HepG2 (cell line): ENCODE measurements around the gene MAP3K20. TPM values are rescaled to one million over a fixed set of nuclear protein-coding genes. Genes with fewer than 3 reads are reported as not detected.

Experiments used
- ATAC-seq: fragments of 200-7000 bp; cut with Tn5 transposase; 3 replicates; pipeline ENCODE4 v1.9.1; 2020; ENCODE audit warnings: mild to moderate bottlenecking, moderate library complexity
- BruUV-seq: library from RNA; stranded (reverse); fragments of 400-500 nt; replicated peaks from 2 replicates; lab custom pipeline; 2021; lab: Mats Ljungman, UMichigan
- CTCF ChIA-PET: fragments of 300-600 bp; formaldehyde crosslinking; extraction: SDS; loops from one replicate; lab custom pipeline; 2021; ENCODE audit warnings: low total read pairs, inconsistent platforms, low intra/inter-chr PET ratio; lab: Yijun Ruan, JAX
- POLR2A ChIA-PET: fragments of 350-600 bp; sonication (Branson Sonifier 250); formaldehyde crosslinking; loops from one replicate; lab custom pipeline; 2020; ENCODE audit warnings: antibody characterized with exemption, inconsistent platforms; lab: Yijun Ruan, JAX
- DNase-seq: peaks from one replicate; pipeline ENCODE4 v3.0.0-alpha.2; 2015; ENCODE audit warnings: low spot score
- FAIRE-seq: peaks from 3 replicates; lab custom pipeline; 2011; peaks lifted over from hg19 to GRCh38; lab: Jason Lieb, UNC
- H2AFZ ChIP-seq: one replicate; pipeline ENCODE4 v1.6.1; 2011; ENCODE audit warnings: low read length, inconsistent platforms
- H3K27ac ChIP-seq: fragments of 300-600 bp; 3 replicates; pipeline ENCODE4 v1.8.0; 2011; ENCODE audit warnings: mixed run types, mild to moderate bottlenecking, mixed read lengths, low read length, inconsistent platforms; ENCODE audit not compliant: insufficient read depth; ENCODE audit errors: extremely low read length
- H3K27me3 ChIP-seq, 2 experiments: fragments of 200-600 bp in 1 of 2; 2 replicates in 1 of 2; 3 replicates in 1 of 2; pipeline versions ENCODE4 v1.6.0 to v1.8.0; 2011; ENCODE audit warnings: low read length in 2 of 2, mild to moderate bottlenecking in 2 of 2, moderate library complexity in 2 of 2, inconsistent platforms in 1 of 2; ENCODE audit not compliant: insufficient read depth in 2 of 2, control insufficient read depth in 1 of 2
- H3K36me3 ChIP-seq, 2 experiments: fragments of 200-600 bp in 1 of 2; replicated peaks in 1 of 2; 2 replicates in 1 of 2; 3 replicates in 1 of 2; pipeline versions ENCODE4 v1.5.1 to v1.8.0; 2011; ENCODE audit warnings: low read length in 2 of 2, inconsistent platforms in 1 of 2; ENCODE audit not compliant: insufficient read depth in 2 of 2, control insufficient read depth in 1 of 2
- H3K4me1 ChIP-seq: 2 replicates; pipeline ENCODE4 v1.5.1; 2012; ENCODE audit warnings: low read length, inconsistent platforms; ENCODE audit not compliant: insufficient read depth
- H3K4me2 ChIP-seq: 2 replicates; pipeline ENCODE4 v1.6.0; 2011; ENCODE audit warnings: low read depth, low read length, inconsistent platforms
- H3K4me3 ChIP-seq, 3 experiments: fragments of 200-600 bp in 1 of 3; sonication (generic), shearing (Covaris generic) in 1 of 3; replicated peaks in 1 of 3; 2 replicates each; pipeline ENCODE4 v1.5.1; 2011 to 2016; ENCODE audit warnings: low read length in 3 of 3, inconsistent platforms in 2 of 3, low read depth in 2 of 3, mild to moderate bottlenecking in 2 of 3, control low read depth in 1 of 3, mixed read lengths in 1 of 3; ENCODE audit not compliant: insufficient read depth in 1 of 3
- H3K79me2 ChIP-seq: one replicate; pipeline ENCODE4 v1.6.1; 2011; ENCODE audit warnings: low read length, inconsistent platforms; ENCODE audit not compliant: insufficient read depth
- H3K9ac ChIP-seq: 2 replicates; pipeline ENCODE4 v1.6.0; 2011; ENCODE audit warnings: mild to moderate bottlenecking, low read depth, low read length, inconsistent platforms; ENCODE audit not compliant: insufficient read depth
- H3K9me3 ChIP-seq: 2 replicates; pipeline ENCODE4 v1.5.1; 2012; ENCODE audit warnings: mild to moderate bottlenecking, low read length
- H4K20me1 ChIP-seq: 2 replicates; pipeline ENCODE4 v1.6.0; 2011; ENCODE audit warnings: inconsistent platforms, mild to moderate bottlenecking, low read length, moderate library complexity; ENCODE audit not compliant: insufficient read depth
- BCL6 ChIP-seq: IDR thresholded peaks from 2 replicates; pipeline ENCODE4 v1.6.1; 2016; ENCODE audit warnings: missing genetic modification reagents, missing compliant biosample characterization
- ZNF407 ChIP-seq: sonication (generic); formaldehyde crosslinking; IDR thresholded peaks from one replicate; pipeline ENCODE4 v1.5.1; 2020; ENCODE audit warnings: mild to moderate bottlenecking, missing genetic modification reagents; ENCODE audit errors: not compliant biosample characterization
- WGBS: methylation state at CpG from one replicate; pipeline ENCODE4 v1.1.6; 2017; ENCODE audit warnings: low lambda C conversion rate; 5-methylcytosine and 5-hydroxymethylcytosine counted together
- in situ Hi-C: cut with HindIII; loops from 2 replicates; pipeline ENCODE4 v1.10.0; 2017; ENCODE audit warnings: low pct_unique_long_range_greater_than_20kb; ENCODE audit not compliant: extremely low pct_ligation_motif_present
- intact Hi-C: fragments of 100-400 bp; cut with micrococcal nuclease; formaldehyde crosslinking; loops from one replicate; pipeline ENCODE4 v1.10.0; 2022; ENCODE audit not compliant: unreplicated experiment
- polyA plus RNA-seq, 8 experiments: library from polyadenylated mRNA; depleted of rRNA in 3 of 8; stranded (reverse) in 7 of 8; unstranded in 1 of 8; fragments of >200 nt; fragmentation: Illumina TruSeq in 4 of 8; extraction: Trizol in 4 of 8; gene quantifications; 2 replicates each; pipeline versions ENCODE4 v1.2.1 to v1.2.3, GENCODE V29; 2011 to 2016; ENCODE audit warnings: low read depth in 4 of 8, missing spikeins in 1 of 8, mixed read lengths in 1 of 8; ENCODE audit not compliant: insufficient read depth in 1 of 8
- total RNA-seq, 5 experiments: library from RNA; depleted of rRNA; stranded (reverse); fragments of >200 nt; fragmentation: Illumina TruSeq; extraction: Trizol; gene quantifications; 2 replicates each; pipeline ENCODE4 v1.2.3, GENCODE V29; 2016; ENCODE audit warnings: low read depth in 1 of 5

Gene MAP3K20
- total and polyA plus RNA-seq, 2 of the 13 experiments (the other 11 are each of a cell fraction or from before 2014, with no cell fraction given) = 5.2 to 13.5 TPM

- ATAC-seq (no peak), DNase-seq (no peak), FAIRE-seq (no peak)
- Histone ChIP-seq H3K4me3 (no peak overlapping the region), H4K20me1 (no peaks in the 10 kb centered on the region), H3K9ac (no peak overlapping the region), H3K27me3 (no peaks in the 10 kb centered on the region), H3K9me3 (no peaks in the 10 kb centered on the region), H3K4me2 (no peak overlapping the region), H3K4me1 (no peaks in the 10 kb centered on the region), H3K36me3 (peaks cover 0 to 8% of the 10 kb centered on the region in 2 experiments; a peak in 1 of 5 replicates), H3K79me2 (no peaks in the 10 kb centered on the region), H3K27ac (no peak overlapping the region), H2AFZ (no peak overlapping the region)
- in situ Hi-C loops (no loop called here), intact Hi-C loops (no loop called here)
- no TSS peak for BruUV-seq
- TF ChIP-seq ZNF407 (CRISPR knock-in tag) (no peak), BCL6 (no peak)
- WGBS = 89% methylated on average over 4 of the region's 4 CpGs
- ChIA-PET CTCF (no interaction called here), POLR2A (no interaction called here)
These were observed 188.5 kb downstream of the MAP3K20 start for GRCh38 chr2:173264151-173264550.
